Spinal cord (tissue), 10 donors: Measurements from ENCODE around the gene EEFSEC. TPM values are rescaled to one million over a fixed set of nuclear protein-coding genes. Genes with fewer than 3 reads are reported as not detected.

Experiments
- DNase-seq, 6 donors: peaks; one replicate each; pipeline versions ENCODE4 v3.0.0 to v3.0.0-alpha.2; 2013 to 2015; ENCODE audit warnings: low spot score in 6 of 6, low read depth in 4 of 6
- H3K27ac ChIP-seq: one replicate; pipeline ENCODE4 v1.5.1; 2013; ENCODE audit warnings: low read depth, low read length, control low read depth
- H3K27me3 ChIP-seq: one replicate; pipeline ENCODE4 v1.6.1; 2013; ENCODE audit warnings: low read length; ENCODE audit not compliant: control insufficient read depth, insufficient read depth
- H3K36me3 ChIP-seq: one replicate; pipeline ENCODE4 v1.6.1; 2013; ENCODE audit warnings: low read length; ENCODE audit not compliant: control insufficient read depth, insufficient read depth
- H3K4me1 ChIP-seq: one replicate; pipeline ENCODE4 v1.6.1; 2013; ENCODE audit warnings: low read length; ENCODE audit not compliant: control insufficient read depth, insufficient read depth
- H3K4me3 ChIP-seq: one replicate; pipeline ENCODE4 v1.5.1; 2013; ENCODE audit warnings: low read depth, low read length, control low read depth
- H3K9me3 ChIP-seq: one replicate; pipeline ENCODE4 v1.6.1; 2013; ENCODE audit warnings: low read length; ENCODE audit not compliant: control insufficient read depth, insufficient read depth
- WGBS: methylation state at CpG from one replicate; pipeline ENCODE4 v1.1.5; 2013; ENCODE audit warnings: missing lambda C conversion rate; ENCODE audit not compliant: insufficient coverage; 5-methylcytosine and 5-hydroxymethylcytosine counted together
- polyA plus RNA-seq, 2 donors: library from polyadenylated mRNA; unstranded; fragments of 120-200 nt; gene quantifications; one replicate each; pipeline ENCODE4 v1.2.1, GENCODE V29; 2013; ENCODE audit not compliant: insufficient read length in 2 of 2
- total RNA-seq, 2 donors: library from RNA; depleted of rRNA in 1 of 2; stranded (reverse); fragments of 120-200 nt in 1 of 2; fragments of >200 nt in 1 of 2; gene quantifications; one replicate each; pipeline versions ENCODE4 v1.2.3 to v1.2.4, GENCODE V29; 2013 to 2014
- donor health status: healthy.

EEFSEC gene
- total and polyA plus RNA-seq, 4 donors = 6.4 to 29.1 (median 18.3) TPM

- Histone ChIP-seq H3K4me3 (no peak overlapping the region), H3K36me3 (peaks cover 36% of the 10 kb centered on the region), H3K27ac (no peak overlapping the region), H3K9me3 (no peaks in the 10 kb centered on the region), H3K4me1 (peaks cover 28% of the 10 kb centered on the region), H3K27me3 (no peaks in the 10 kb centered on the region)
- no peak for DNase-seq
- WGBS = 73% methylated on average over 11 of the region's 11 CpGs
Measured at GRCh38 chr3:128385080-128385832, 232.0 kb downstream of the EEFSEC start.

- no peaks in the 10 kb centered on the region for H3K27me3 ChIP-seq
- peaks cover 35% of the 10 kb centered on the region for H3K36me3 ChIP-seq
- H3K4me1 ChIP-seq = peaks cover 18% of the 10 kb centered on the region
- H3K9me3 ChIP-seq = no peaks in the 10 kb centered on the region
- DNase-seq = no peak
- 93% methylated on average over 9 of the region's 9 CpGs for WGBS
- H3K4me3 ChIP-seq = no peak overlapping the region
- no peak overlapping the region for H3K27ac ChIP-seq
Measured at GRCh38 chr3:128388932-128389331, 235.7 kb downstream of the EEFSEC start.

- Histone ChIP-seq H3K9me3 (no peaks in the 10 kb centered on the region), H3K4me1 (peaks cover 32% of the 10 kb centered on the region), H3K27ac (no peak overlapping the region), H3K27me3 (no peaks in the 10 kb centered on the region), H3K36me3 (peaks cover 28% of the 10 kb centered on the region), H3K4me3 (no peak overlapping the region)
- 94% methylated on average over 7 of the region's 9 CpGs for WGBS
- no peak for DNase-seq
Measured at GRCh38 chr3:128390867-128391266, 237.6 kb downstream of the EEFSEC start.

GRCh38 chr3:128392021-128392420 lies 238.7 kb downstream of the EEFSEC start:
- H3K9me3 ChIP-seq = no peaks in the 10 kb centered on the region
- peaks cover 34% of the 10 kb centered on the region for H3K4me1 ChIP-seq
- no peak for DNase-seq
- 68% methylated on average over 7 of the region's 7 CpGs for WGBS
- peaks cover 25% of the 10 kb centered on the region for H3K36me3 ChIP-seq
- no peak overlapping the region for H3K27ac ChIP-seq
- H3K27me3 ChIP-seq = no peaks in the 10 kb centered on the region
- no peak overlapping the region for H3K4me3 ChIP-seq

- no peak overlapping the region for H3K4me3 ChIP-seq
- no peaks in the 10 kb centered on the region for H3K27me3 ChIP-seq
- no peaks in the 10 kb centered on the region for H3K9me3 ChIP-seq
- WGBS = 76% methylated on average over 7 of the region's 7 CpGs
- peaks cover 38% of the 10 kb centered on the region for H3K4me1 ChIP-seq
- no peak for DNase-seq
- peaks cover 22% of the 10 kb centered on the region for H3K36me3 ChIP-seq
- H3K27ac ChIP-seq = no peak overlapping the region
Measured at GRCh38 chr3:128392818-128393544, 239.7 kb downstream of the EEFSEC start.

GRCh38 chr3:128394033-128394432 lies 240.8 kb downstream of the EEFSEC start:
- no peaks in the 10 kb centered on the region for H3K9me3 ChIP-seq
- 84% methylated on average over 5 of the region's 9 CpGs for WGBS
- peaks cover 44% of the 10 kb centered on the region for H3K4me1 ChIP-seq

GRCh38 chr3:128395046-128395445 lies 241.8 kb downstream of the EEFSEC start:
- Histone ChIP-seq H3K36me3 (peaks cover 18% of the 10 kb centered on the region), H3K27me3 (no peaks in the 10 kb centered on the region), H3K27ac (peak overlapping the region; percentile 62), H3K9me3 (no peaks in the 10 kb centered on the region), H3K4me1 (peaks cover 53% of the 10 kb centered on the region), H3K4me3 (no peak overlapping the region)
- 82% methylated on average over 6 of the region's 6 CpGs for WGBS
- no peak for DNase-seq

More at GRCh38 chr3:128394033-128394432, 240.8 kb downstream of the EEFSEC start:
- Histone ChIP-seq H3K36me3 (peaks cover 17% of the 10 kb centered on the region), H3K27me3 (no peaks in the 10 kb centered on the region), H3K4me3 (no peak overlapping the region), H3K27ac (no peak overlapping the region)
- peak in 1 of 6 donors; percentile 9 for DNase-seq

- no peaks in the 10 kb centered on the region for H3K9me3 ChIP-seq
- H3K4me1 ChIP-seq = peaks cover 57% of the 10 kb centered on the region
- H3K36me3 ChIP-seq = peaks cover 19% of the 10 kb centered on the region
- peak overlapping the region; percentile 62 for H3K27ac ChIP-seq
- no peaks in the 10 kb centered on the region for H3K27me3 ChIP-seq
- H3K4me3 ChIP-seq = no peak overlapping the region
- WGBS = 45% methylated on average over 9 of the region's 9 CpGs
- DNase-seq = peak in 5 of 6 donors; percentile 25 to 73 (median 28)
Measured at GRCh38 chr3:128395500-128396162, 242.3 kb downstream of the EEFSEC start.

GRCh38 chr3:128397484-128397883 lies 244.2 kb downstream of the EEFSEC start:
- DNase-seq = peak in 1 of 6 donors; percentile 7
- H3K4me1 ChIP-seq = peaks cover 64% of the 10 kb centered on the region
- peaks cover 12% of the 10 kb centered on the region for H3K36me3 ChIP-seq
- H3K9me3 ChIP-seq = no peaks in the 10 kb centered on the region
- H3K4me3 ChIP-seq = no peak overlapping the region
- H3K27me3 ChIP-seq = no peaks in the 10 kb centered on the region
- 95% methylated on average over 5 of the region's 5 CpGs for WGBS
- no peak overlapping the region for H3K27ac ChIP-seq
